Stimulated activated CD8-positive, alpha-beta memory T cell treated with anti-CD3 and anti-CD28 coated beads, Interleukin-7, amount 100 ng/mL, for 48 hours (primary cell): Measurements from ENCODE around the gene NBL1.
A peak's percentile ranks its signal among the peaks of the same experiment; 100 is the strongest.

ENCODE experiments used
- DNase-seq, 2 donors: peaks; one replicate each; pipeline ENCODE4 v3.0.0-alpha.2; 2020; ENCODE audit warnings: low read depth in 1 of 2; ENCODE audit errors: extremely low read depth in 1 of 2

NBL1 gene

DNA sequence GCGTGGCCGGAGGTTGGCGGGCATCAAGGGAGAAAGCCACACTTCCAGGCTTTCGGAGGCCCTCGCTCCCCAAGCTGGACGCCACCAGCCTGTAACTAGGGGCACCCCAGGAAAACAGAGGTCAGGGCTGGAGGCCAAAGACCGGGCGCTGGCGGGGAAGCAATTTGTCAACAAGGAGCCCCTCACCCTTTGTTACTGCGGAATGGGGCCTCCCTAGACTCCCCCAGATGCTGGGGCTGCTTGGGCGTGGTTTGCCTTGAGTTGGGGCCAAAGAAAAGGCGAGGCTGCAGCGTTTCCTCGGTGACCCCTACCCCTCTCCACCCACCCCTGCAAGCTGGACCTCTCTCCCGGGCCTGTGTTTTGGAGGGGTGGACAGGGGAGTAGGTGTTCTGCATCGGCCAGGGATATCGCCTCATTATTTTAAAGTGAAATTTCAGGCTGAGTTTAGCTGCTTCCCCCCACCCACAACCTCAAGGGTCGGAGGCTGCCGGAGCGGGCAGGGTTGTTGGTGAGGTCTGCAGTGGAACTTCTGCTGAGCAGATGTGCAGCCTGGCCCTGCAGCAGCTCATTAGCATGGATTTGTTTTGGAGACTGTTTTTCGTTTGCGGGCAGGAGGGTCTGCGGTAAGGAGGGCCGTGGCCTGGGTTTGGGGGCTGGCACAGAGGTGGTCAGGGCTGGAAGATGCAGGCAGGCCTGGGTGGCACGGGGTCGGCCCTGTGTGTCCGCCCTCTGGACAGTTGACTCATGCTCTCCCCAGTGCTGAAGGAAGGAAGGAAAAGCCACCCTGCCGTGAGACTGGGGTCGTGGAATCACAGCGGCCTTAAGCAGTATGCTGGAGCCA is 1.5 kb downstream of the NBL1 start:
- no peak for DNase-seq

DNA sequence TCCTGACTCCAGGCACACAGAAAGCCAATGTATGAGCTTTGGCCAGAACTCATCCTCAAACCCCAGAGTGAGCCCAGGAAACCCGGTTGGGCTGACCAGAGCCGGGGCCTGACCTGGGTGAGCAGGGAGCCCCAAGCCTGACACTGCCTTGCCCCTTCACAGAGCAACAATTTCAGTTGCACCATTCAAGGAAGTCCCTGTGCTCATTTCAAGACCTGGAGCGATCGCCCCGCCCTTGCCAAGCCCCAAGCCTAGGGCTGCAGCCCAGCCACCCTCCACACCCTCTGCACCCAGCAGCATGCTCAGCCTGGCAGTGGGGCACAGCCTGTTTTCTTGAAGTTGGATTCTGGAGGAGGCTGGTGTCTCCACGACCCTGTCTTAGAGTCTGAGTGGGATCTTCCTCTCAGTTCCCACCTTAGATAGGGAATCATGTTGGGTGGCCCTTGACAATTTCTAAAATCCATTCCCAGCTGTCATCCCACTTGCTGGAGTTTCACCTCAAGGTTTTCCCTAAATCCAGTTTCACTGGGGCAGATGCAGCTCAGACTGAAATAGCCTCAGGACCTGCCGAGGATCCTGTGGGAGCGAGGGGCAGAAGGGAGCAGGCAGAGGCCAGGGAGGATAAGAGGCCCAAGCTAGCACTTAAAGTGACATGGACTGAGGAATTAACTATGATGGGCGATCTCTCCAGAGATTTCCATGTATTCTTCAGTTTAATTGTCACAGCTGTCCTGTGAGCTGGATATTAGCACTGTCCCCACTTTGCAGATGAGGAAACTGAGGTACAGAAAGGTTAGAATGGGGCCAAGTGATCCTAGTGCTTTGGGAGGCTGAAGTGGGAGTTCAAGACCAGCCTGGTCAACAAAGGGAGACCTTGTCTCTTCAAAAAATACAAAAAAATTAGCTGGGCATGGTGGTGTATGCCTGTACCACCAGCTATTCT is 2.5 kb downstream of the NBL1 start:
- DNase-seq = no peak

DNA sequence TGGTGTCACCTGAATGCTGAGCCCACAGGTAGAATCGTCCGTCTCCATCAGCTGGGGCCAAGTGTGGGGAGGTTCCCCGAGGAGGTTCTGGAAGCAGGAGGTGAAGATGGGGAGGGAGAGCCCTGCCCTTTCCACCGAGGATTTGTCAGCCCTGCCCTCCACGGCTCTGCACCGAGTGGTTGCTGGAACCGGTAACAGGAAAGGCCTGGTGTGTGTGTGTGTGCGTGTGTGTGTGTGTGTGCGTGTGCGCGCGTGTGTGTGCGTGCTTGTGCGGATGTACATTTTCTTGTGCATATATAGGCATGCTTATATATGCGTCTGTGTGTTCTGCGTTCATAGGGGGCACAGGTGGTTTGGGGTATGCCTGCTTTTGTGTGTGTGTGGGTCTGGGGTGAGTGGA is 3.5 kb downstream of the NBL1 start:
- no peak for DNase-seq

DNA sequence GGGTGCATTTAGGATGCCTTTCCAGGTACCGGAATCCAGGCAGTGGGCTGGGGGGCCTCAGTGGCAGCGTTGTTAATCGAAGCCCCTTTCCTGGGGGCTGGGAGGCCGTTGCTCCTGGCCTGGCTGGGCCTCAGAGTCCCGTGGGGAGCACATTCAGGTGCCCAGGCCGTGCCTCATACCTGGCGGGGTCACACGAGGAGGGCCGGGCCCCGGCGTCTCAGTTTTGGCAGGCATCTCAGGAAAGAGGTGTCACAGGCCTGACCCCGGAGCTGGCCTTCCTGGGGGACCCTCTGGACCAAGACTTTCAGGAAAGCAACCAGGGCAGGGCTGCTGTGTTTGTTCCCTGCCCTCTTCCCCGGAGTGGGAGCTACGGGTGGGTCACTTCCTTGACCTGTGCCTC is 4.1 kb downstream of the NBL1 start:
- DNase-seq = no peak

DNA sequence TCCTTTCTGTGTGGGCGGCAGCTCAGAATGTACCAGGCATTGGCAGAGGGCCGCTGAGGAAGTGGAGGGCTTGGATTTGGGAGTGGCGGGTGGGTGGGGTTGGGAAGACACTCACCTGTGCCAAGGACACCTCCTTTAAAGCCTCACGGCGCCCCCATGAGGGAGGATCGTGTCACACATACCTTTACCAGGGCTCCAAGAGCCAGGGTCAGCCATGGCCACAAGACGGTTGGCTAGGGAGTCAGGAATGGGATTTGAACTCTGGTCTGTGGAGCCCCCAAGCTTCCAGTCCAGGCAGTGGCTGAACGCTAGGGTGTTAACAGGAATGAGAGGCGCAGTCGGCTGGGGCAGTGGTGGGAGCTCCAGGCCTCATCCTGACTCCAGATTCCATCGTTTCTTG is 4.6 kb downstream of the NBL1 start:
- DNase-seq = no peak

DNA sequence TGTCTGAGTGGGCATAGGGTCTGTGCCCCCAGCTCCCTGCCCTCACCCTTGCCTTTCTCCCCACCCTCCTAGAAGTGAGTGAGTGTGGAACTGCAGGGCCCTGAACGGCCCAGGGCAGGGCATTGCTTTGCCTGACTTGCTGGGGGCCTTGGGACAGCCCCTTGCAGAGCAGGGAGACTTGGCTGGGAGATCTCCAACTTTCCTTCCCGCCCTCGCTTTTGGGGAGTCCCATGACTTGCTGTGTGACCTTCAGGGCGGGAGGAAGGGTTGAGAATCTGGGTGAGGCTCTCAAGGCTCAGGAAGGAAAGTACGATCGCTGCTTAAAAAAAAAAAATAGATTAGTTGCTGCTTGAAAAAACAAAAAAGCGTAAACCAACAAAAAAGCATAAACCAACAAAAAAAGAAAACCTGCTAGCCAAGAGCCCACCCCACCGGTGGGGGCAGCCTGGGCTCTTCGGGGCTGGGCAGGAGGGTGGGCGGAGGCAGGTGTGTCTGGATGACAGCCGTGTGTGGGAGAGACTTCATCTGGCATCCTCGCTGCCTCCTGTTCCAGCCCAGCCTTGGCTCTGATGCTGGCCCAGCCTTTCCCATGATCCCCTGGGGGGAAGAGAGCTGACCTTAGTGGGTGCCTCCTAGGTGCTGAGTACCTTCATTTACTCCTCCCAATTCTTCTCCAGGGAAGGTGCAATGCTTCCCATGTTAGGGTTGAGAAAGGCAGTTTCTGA is 6.5 kb downstream of the NBL1 start:
- DNase-seq = no peak

DNA sequence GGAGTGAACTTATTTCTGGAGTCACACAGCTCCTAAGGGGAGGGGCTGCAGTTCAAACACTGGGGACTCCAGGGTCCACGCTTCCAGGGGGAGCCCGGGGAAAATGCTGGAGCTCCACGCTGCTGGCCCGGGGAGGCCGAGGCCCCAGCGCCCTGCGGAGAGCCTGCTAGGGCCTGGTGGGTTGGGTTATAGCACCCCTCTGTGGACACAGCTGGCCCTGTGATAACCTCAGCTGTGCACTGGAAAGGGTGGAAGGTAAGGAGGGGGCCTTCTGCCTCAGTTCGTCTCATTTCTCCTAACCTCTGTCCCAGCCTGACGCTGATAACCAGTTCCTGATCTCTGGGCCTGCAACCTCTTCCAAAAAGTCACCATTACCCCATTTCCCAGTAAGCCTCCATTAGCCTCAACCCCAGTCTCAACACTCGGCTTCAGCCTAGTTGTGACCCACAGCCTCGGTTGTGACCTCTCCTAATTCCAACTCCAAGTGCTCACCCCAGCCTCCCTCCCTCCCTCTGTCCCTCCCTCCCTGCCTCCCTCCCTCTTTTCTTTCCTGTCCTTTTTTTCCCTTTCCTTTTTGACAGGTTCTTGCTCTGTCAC is 7.1 kb downstream of the NBL1 start:
- peak in 1 of 2 donors; percentile 32 for DNase-seq

DNA sequence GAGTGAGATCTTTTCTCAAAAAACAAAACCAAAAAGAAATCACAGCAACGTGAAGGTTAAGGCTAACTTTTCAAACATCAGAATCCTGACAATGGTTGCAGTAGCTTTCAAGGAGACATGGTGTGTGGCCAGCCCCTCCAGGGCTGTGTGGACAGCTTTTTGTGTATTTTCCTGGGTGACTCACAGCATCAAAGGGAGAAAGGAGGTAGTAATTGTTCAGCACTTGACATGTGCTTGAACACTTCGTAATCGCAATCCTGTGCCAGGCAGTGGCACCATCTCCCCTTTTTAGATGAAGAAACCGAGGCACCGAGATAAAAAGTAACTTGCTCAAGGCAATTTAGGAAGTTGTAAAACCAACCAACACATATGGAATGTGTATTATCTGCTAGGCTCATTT is 10.3 kb downstream of the NBL1 start:
- no peak for DNase-seq

DNA sequence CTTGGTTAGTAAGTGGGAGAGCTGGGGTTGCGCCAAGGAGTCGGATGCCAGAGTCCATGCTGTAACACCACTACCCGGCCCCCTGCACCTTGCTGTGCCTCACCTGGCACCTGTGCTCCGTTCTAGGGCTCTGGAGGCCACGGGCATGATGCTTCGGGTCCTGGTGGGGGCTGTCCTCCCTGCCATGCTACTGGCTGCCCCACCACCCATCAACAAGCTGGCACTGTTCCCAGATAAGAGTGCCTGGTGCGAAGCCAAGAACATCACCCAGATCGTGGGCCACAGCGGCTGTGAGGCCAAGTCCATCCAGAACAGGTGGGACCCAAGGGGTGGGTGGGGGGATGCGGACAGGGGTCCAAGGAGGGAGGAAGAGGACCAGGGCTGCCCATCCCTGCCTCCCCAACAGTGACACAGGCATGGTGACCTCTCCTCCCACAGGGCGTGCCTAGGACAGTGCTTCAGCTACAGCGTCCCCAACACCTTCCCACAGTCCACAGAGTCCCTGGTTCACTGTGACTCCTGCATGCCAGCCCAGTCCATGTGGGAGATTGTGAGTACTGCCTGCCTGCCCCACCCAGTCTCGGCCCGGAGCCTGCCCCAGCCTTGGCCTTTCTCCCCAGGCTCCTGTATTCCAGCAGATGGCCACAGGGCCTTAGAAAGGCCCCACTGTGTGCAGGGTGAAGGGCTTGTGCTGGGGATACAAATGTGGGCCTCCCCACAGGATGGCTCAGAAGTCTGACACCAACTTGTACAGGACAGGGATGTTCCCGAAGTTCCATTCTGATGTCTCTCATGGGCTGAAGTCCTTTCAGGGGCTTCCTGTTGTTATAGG is 11.0 kb downstream of the NBL1 start:
- DNase-seq = no peak

DNA sequence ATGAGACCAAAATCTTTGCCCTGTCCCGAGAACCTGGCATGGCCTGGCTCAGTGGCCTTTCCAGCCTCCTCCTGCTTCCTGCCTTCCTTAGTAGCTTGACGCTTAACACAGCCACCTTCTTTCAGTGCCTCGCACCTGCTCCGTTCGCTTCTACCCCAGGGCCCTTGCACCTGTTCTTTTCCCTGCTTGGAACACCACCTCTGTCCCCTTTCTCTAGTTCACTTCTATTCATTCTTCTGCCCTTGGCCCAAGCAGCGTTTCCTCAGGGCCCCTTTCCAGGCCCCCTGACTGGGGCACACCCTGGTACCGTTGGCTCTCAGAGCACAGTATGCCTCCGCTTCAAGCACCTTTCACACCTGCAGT is 11.6 kb downstream of the NBL1 start:
- no peak for DNase-seq

DNA sequence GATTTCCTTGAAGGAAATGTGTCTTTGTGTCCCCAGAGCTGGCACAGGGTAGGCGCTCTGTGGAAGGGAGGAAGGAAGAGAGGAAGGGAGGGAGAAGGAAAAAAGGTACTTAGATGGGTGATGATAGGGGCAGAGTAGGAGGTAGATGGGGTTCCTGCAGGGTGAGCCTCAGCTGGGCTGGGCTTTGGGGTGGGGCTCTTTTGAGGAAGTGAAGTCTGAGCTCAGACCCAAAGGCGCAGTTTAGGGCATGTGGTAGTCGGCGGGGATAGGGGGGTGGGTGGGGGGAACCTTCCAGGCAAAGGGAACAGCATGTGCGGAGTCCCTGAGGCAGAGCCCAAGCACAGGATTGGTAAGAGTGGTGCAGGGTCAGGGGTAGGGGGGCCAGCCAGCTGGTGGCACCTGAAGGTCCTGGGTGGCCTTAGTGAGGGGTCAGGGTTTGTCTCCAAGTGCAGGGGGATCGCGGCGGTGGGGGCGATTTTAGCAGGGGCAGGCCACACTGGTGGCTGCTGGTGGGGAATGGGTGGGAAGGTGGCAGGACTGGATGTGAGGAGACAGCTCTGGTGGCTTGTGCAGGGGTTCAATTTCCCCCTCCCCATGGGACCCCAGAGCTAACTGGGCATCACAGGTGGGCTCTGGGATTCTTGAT is 12.1 kb downstream of the NBL1 start:
- no peak for DNase-seq

DNA sequence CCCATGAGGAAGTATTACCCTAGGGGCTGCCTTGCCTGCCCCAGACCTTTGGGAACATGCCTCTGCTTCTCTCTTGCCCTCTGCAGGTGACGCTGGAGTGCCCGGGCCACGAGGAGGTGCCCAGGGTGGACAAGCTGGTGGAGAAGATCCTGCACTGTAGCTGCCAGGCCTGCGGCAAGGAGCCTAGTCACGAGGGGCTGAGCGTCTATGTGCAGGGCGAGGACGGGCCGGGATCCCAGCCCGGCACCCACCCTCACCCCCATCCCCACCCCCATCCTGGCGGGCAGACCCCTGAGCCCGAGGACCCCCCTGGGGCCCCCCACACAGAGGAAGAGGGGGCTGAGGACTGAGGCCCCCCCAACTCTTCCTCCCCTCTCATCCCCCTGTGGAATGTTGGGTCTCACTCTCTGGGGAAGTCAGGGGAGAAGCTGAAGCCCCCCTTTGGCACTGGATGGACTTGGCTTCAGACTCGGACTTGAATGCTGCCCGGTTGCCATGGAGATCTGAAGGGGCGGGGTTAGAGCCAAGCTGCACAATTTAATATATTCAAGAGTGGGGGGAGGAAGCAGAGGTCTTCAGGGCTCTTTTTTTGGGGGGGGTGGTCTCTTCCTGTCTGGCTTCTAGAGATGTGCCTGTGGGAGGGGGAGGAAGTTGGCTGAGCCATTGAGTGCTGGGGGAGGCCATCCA is 12.8 kb downstream of the NBL1 start:
- no peak for DNase-seq

DNA sequence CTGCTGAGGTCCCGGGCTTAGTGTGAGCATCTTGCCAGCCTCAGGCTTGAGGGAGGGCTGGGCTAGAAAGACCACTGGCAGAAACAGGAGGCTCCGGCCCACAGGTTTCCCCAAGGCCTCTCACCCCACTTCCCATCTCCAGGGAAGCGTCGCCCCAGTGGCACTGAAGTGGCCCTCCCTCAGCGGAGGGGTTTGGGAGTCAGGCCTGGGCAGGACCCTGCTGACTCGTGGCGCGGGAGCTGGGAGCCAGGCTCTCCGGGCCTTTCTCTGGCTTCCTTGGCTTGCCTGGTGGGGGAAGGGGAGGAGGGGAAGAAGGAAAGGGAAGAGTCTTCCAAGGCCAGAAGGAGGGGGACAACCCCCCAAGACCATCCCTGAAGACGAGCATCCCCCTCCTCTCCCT is 13.4 kb downstream of the NBL1 start:
- DNase-seq = no peak

DNA sequence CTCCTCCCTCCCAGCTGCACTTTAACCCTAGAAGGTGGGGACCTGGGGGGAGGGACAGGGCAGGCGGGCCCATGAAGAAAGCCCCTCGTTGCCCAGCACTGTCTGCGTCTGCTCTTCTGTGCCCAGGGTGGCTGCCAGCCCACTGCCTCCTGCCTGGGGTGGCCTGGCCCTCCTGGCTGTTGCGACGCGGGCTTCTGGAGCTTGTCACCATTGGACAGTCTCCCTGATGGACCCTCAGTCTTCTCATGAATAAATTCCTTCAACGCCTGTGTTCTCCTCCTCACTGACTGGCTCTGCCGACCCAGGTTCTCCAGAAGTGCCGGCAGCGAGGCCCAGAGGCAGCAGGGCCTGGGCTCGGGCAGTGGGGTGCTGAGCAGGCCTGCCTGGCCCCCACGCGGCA is 14.1 kb downstream of the NBL1 start:
- no peak for DNase-seq

DNA sequence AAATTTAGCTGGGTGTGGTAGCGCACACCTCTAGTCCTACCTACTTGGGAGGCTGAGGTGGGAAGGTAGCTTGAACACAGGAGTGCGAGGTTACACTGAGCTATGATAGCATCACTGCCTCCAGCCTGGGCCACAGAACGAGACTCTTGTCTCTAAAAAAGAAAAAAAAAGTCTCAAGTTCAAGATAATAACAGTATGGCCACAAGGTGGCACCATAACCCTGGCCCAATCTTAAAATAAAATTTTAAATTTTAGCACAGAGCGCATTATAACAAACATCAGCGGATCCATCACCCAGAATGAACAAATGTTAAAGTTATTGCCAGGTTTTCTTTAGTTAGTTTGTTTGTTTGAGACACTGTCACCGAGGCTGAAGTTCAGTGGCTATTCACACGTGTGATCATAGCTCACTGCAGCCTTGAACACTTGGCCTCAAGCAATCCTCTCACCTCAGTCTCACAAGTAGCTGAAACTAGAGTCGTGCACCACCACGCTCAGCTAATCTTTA is 17.7 kb downstream of the NBL1 start:
- no peak for DNase-seq

DNA sequence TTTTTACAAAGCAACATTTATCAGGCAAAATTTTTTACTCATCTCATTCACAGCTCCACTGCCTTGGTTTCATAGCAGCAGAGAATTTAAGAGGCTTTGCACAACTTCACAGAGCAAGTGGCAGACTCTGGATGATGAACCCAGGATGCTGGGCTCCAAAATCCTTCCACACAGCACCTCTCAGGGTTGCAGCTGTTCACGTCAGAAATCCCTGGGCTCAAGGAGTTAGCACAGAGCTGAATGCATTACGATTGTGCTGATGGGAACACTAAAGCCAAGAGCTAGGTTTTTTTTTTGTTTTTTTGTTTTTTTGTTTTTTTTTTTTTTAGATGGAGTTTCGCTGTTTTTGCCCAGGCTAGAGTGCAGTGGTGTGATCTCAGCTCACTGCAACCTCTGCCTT is 18.2 kb downstream of the NBL1 start:
- no peak for DNase-seq

DNA sequence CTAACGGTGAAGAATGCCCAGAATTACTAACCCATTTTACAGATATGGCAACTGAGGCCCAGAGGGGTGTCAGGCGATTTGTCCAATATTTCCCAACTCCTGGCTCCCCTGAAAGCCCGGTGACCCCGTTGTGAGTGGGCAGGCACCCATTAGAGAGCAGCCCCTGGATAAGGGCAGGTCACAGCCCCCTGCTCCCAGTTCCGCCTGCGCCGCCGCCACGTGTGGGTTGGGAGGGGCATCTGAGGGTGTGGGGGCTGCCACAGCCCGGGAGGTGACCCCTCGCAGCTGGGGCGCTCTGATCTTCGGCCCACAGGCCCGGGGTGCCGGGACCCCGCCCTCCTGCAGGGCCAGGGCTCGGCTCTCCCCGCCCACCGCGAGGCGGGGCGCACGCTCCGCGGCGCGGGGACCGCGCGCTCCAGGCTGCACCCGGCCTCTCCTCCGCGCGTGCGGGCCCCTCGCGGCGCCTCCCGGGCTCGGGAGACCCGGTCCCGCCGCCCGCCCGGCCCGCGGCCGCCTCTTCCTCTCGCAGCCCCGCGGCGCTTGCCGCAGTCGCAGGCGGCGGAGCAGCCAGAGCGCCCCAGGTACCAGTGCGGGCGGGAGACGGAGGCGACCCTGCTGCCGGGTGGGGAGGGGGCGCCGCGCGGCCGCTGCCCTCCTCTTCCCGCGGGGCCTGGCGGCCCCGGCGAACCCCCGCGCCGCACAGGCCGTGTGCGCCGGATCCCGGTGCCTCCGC is 20.5 kb downstream of the NBL1 start, which contains the start of gene HTR6:
Gene HTR6, plus strand, starts transcription at position 423 of the 733 bp plus-strand sequence. CDS start 879 bp downstream, outside the sequence.
- DNase-seq = no peak

DNA sequence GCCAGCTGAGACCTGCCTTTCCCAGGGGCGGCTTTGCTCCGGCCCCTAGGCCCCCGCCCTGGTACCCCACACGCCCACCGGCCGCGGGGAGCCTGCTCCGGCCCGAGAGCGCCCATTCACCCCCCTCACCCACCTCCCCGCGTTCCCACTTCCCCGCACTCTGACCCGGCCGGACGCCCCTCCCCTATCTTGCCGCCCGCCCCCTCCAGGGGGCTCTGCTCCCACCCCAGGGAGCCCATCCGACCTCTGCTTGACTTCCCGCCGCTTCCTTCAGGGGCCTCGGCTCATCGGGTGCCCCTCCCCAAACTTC is 21.0 kb downstream of the NBL1 start:
- DNase-seq = no peak
